CD4-positive, alpha-beta T cell treated with Interleukin-21 for 1 hour (primary cell): ENCODE results near the gene MAGEA6.
"Not testable (repeated sequence)": the region's sequence is repeated elsewhere in the genome, so short reads cannot be mapped to it uniquely, and the experiment has no call there.

Experiments used
- DNase-seq: peaks from one replicate; pipeline ENCODE4 v3.0.0-alpha.2; 2020

Gene MAGEA6

GRCh38 chrX:152769549-152770289 is at the start of gene MAGEA6:
Gene MAGEA6, minus strand, starts transcription at chrX:152769689. Its CDS starts 2,039 bp downstream, at chrX:152767650.
- not testable (repeated sequence) for DNase-seq

GRCh38 chrX:152819266-152819665 is 49.8 kb upstream of the MAGEA6 start:
- no peak for DNase-seq

- DNase-seq = no peak
Measured at GRCh38 chrX:152818356-152818755, 48.9 kb upstream of the MAGEA6 start.

- no peak for DNase-seq
Measured at GRCh38 chrX:152817078-152817764, 47.7 kb upstream of the MAGEA6 start.

- DNase-seq = no peak
Measured at GRCh38 chrX:152814048-152814447, 44.6 kb upstream of the MAGEA6 start.

- DNase-seq = no peak
Measured at GRCh38 chrX:152813206-152813605, 43.7 kb upstream of the MAGEA6 start.

GRCh38 chrX:152810403-152810802 is 40.9 kb upstream of the MAGEA6 start:
- DNase-seq = no peak

GRCh38 chrX:152806035-152806434 is 36.5 kb upstream of the MAGEA6 start:
- no peak for DNase-seq

GRCh38 chrX:152798945-152799344 is 29.5 kb upstream of the MAGEA6 start:
- DNase-seq = no peak

- DNase-seq = not testable (repeated sequence)
Measured at GRCh38 chrX:152787062-152787461, 17.6 kb upstream of the MAGEA6 start.

GRCh38 chrX:152766562-152766961 is 2.9 kb downstream of the MAGEA6 start:
- DNase-seq = not testable (repeated sequence)

- not testable (repeated sequence) for DNase-seq
Measured at GRCh38 chrX:152761582-152761981, 7.9 kb downstream of the MAGEA6 start.

GRCh38 chrX:152759544-152759943 is 9.9 kb downstream of the MAGEA6 start:
- DNase-seq = not testable (repeated sequence)

- DNase-seq = not testable (repeated sequence)
Measured at GRCh38 chrX:152758918-152759317, 10.6 kb downstream of the MAGEA6 start, which contains the start of gene CSAG3. Gene CSAG3, plus strand, starts transcription at chrX:152759218.

GRCh38 chrX:152754871-152755270 is 14.6 kb downstream of the MAGEA6 start:
- DNase-seq = not testable (repeated sequence)

- not testable (repeated sequence) for DNase-seq
Measured at GRCh38 chrX:152753686-152754650, 15.5 kb downstream of the MAGEA6 start, which contains the start of gene MAGEA2. Gene MAGEA2, minus strand, starts transcription at chrX:152753842. Its CDS starts 2,479 bp downstream, at chrX:152751363.

- DNase-seq = no peak
Measured at GRCh38 chrX:152738560-152738959, 30.9 kb downstream of the MAGEA6 start.

GRCh38 chrX:152736528-152736927 is 33.0 kb downstream of the MAGEA6 start:
- DNase-seq = not testable (repeated sequence)

GRCh38 chrX:152735860-152736511 is 33.5 kb downstream of the MAGEA6 start:
- no peak for DNase-seq

GRCh38 chrX:152735101-152735500 is 34.4 kb downstream of the MAGEA6 start:
- DNase-seq = no peak

GRCh38 chrX:152734143-152734858 is 35.2 kb downstream of the MAGEA6 start:
- not testable (repeated sequence) for DNase-seq
